BLaER1 treated with 17β-estradiol and CSF1 and Interleukin-3, amounts not matched to agents 10 nM and 100 nM (cell line): ENCODE data around the gene NHSL2.
"Not testable (repeated sequence)": the region's sequence is repeated elsewhere in the genome, so short reads cannot be mapped to it uniquely, and the experiment has no call there.

Experiments used
- H3K27ac ChIP-seq, 11 experiments: shearing (Covaris generic); formaldehyde crosslinking; 2 replicates each; pipeline ENCODE4 v1.8.1; 2022
- H3K27me3 ChIP-seq, 11 experiments: shearing (Covaris generic); formaldehyde crosslinking; 2 replicates each; pipeline ENCODE4 v1.8.1; 2022
- H3K36me3 ChIP-seq, 11 experiments: shearing (Covaris generic); formaldehyde crosslinking; 2 replicates each; pipeline ENCODE4 v1.8.1; 2022
- H3K4me1 ChIP-seq, 10 experiments: shearing (Covaris generic); formaldehyde crosslinking; 2 replicates each; pipeline ENCODE4 v1.8.1; 2022
- H3K4me2 ChIP-seq, 11 experiments: shearing (Covaris generic); formaldehyde crosslinking; 2 replicates each; pipeline ENCODE4 v1.8.1; 2022
- H3K4me3 ChIP-seq, 10 experiments: shearing (Covaris generic); formaldehyde crosslinking; 2 replicates each; pipeline ENCODE4 v1.8.1; 2022
- H3K9ac ChIP-seq, 11 experiments: shearing (Covaris generic); formaldehyde crosslinking; 2 replicates each; pipeline ENCODE4 v1.8.1; 2022
- H3K9me3 ChIP-seq, 11 experiments: shearing (Covaris generic); formaldehyde crosslinking; replicated peaks in 1 of 11; 2 replicates each; pipeline ENCODE4 v1.8.1; 2022
- H4K20me1 ChIP-seq, 11 experiments: shearing (Covaris generic); formaldehyde crosslinking; 2 replicates each; pipeline ENCODE4 v1.8.1; 2022
- Cebpa-rat ChIP-seq, 11 experiments: shearing (Covaris generic); IDR thresholded peaks; 2 replicates each; pipeline ENCODE4 v1.8.1; 2022

NHSL2 gene

GRCh38 chrX:72142794-72143608 is 232.4 kb downstream of the NHSL2 start:
- no peak overlapping the region for H3K9ac ChIP-seq
- peaks cover 0 to 39% (median 0%) of the 10 kb centered on the region in 11 experiments; a peak in 4 of 22 replicates for H4K20me1 ChIP-seq
- H3K4me3 ChIP-seq = no peak overlapping the region
- H3K4me2 ChIP-seq = peak overlapping the region in 7 of 11 experiments; percentile 6 to 46 (median 31); a peak in 7 of 22 replicates
- H3K9me3 ChIP-seq = no peaks in the 10 kb centered on the region; a peak in 1 of 22 replicates
- TF ChIP-seq Cebpa-rat (IDR thresholded peaks at IDR 0.05) = peak in 6 of 11 experiments; percentile 12 to 66 (median 48); a peak in 6 of 22 replicates
- peaks cover 30 to 94% (median 79%) of the 10 kb centered on the region in 11 experiments for H3K27me3 ChIP-seq
- H3K27ac ChIP-seq = no peak overlapping the region
- peaks cover 0 to 26% (median 0%) of the 10 kb centered on the region in 11 experiments; a peak in 10 of 22 replicates for H3K36me3 ChIP-seq
- peaks cover 0 to 29% (median 19%) of the 10 kb centered on the region in 10 experiments; a peak in 14 of 20 replicates for H3K4me1 ChIP-seq

- H3K4me3 ChIP-seq = no peak overlapping the region
- peaks cover 32 to 95% (median 82%) of the 10 kb centered on the region in 11 experiments for H3K27me3 ChIP-seq
- peaks cover 0 to 29% (median 19%) of the 10 kb centered on the region in 10 experiments; a peak in 14 of 20 replicates for H3K4me1 ChIP-seq
- H3K9ac ChIP-seq = no peak overlapping the region
- no peak for TF ChIP-seq Cebpa-rat (IDR thresholded peaks at IDR 0.05)
- H3K27ac ChIP-seq = no peak overlapping the region
- H3K4me2 ChIP-seq = no peak overlapping the region
- H3K36me3 ChIP-seq = peaks cover 0 to 20% (median 0%) of the 10 kb centered on the region in 11 experiments; a peak in 10 of 22 replicates
- peaks cover 0 to 34% (median 0%) of the 10 kb centered on the region in 11 experiments; a peak in 4 of 22 replicates for H4K20me1 ChIP-seq
- no peaks in the 10 kb centered on the region for H3K9me3 ChIP-seq
These were observed 232.9 kb downstream of the NHSL2 start for GRCh38 chrX:72143609-72143907.

DNA sequence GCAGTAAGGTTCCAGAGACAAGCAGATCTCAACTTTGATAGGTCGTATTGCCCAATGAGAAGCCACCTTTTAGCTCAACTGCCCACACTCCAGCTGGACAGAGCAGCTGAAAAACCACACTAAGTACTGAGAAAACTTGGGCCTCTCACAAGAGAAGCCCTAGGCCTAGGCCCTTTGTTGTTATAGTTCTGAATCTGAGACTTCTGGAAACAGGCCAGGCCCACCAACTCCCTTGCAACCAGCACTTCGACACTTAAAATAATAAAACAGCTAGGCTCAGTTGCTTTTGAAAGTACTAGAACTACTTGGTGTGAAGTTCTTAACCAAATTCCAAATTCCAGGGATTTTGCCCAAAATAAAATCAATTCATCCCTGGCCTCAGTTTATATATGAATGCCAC is 234.5 kb downstream of the NHSL2 start:
- no peak for TF ChIP-seq Cebpa-rat (IDR thresholded peaks at IDR 0.05)
- peaks cover 36 to 98% (median 93%) of the 10 kb centered on the region in 11 experiments for H3K27me3 ChIP-seq
- H3K4me2 ChIP-seq = no peak overlapping the region
- H3K27ac ChIP-seq = no peak overlapping the region
- H4K20me1 ChIP-seq = peaks cover 0 to 18% (median 0%) of the 10 kb centered on the region in 11 experiments; a peak in 4 of 22 replicates
- H3K4me3 ChIP-seq = no peak overlapping the region
- peaks cover 0 to 4% (median 0%) of the 10 kb centered on the region in 11 experiments; a peak in 4 of 22 replicates for H3K36me3 ChIP-seq
- no peak overlapping the region for H3K9ac ChIP-seq
- H3K9me3 ChIP-seq = no peaks in the 10 kb centered on the region
- H3K4me1 ChIP-seq = peaks cover 0 to 29% (median 17%) of the 10 kb centered on the region in 10 experiments; a peak in 14 of 20 replicates

DNA sequence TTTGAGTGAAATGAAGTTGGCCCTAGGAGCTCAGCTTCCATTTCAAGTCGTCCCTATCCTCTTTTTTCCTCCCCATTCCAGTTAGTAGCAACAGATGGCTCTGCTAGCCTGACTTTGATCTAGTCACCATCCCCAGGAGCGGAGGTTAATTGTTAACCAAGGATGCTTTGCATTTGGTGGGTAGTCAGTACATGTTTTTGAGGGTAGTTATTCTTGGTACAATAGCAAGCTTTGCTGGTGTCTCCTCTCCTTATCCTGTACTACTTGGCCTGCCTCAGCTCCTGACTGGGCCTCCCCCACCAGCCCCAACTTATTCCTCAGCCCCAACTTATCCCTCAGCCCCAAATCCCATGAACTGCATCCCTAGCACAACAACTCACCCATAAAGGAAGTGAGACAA is 235.9 kb downstream of the NHSL2 start:
- Histone ChIP-seq H3K4me1 (peaks cover 0 to 18% (median 11%) of the 10 kb centered on the region in 10 experiments; a peak in 10 of 20 replicates), H3K9ac (no peak overlapping the region), H3K4me2 (no peak overlapping the region), H3K36me3 (0 out of 22 replicates have a peak, but pooled peaks cover 0 to 3% (median 0%) of the 10 kb centered on the region in 11 experiments), H3K27me3 (peaks cover 41 to 98% (median 93%) of the 10 kb centered on the region in 11 experiments), H3K27ac (no peak overlapping the region), H4K20me1 (peaks cover 0 to 12% (median 0%) of the 10 kb centered on the region in 11 experiments; a peak in 3 of 22 replicates), H3K4me3 (no peak overlapping the region), H3K9me3 (no peaks in the 10 kb centered on the region)
- TF ChIP-seq Cebpa-rat (IDR thresholded peaks at IDR 0.05) = no peak

- Histone ChIP-seq H3K4me3 (no peak overlapping the region), H3K27ac (no peak overlapping the region), H3K36me3 (no peaks in the 10 kb centered on the region), H3K4me1 (no peaks in the 10 kb centered on the region), H3K27me3 (peaks cover 4 to 45% (median 23%) of the 10 kb centered on the region in 11 experiments; a peak in 15 of 22 replicates), H4K20me1 (no peaks in the 10 kb centered on the region), H3K9me3 (peaks cover 18 to 39% (median 30%) of the 10 kb centered on the region in 11 experiments), H3K9ac (no peak overlapping the region), H3K4me2 (no peak overlapping the region)
- no peak for TF ChIP-seq Cebpa-rat (IDR thresholded peaks at IDR 0.05)
These were observed 248.1 kb downstream of the NHSL2 start for GRCh38 chrX:72158773-72159172.

- no peak overlapping the region for H3K4me2 ChIP-seq
- H3K27me3 ChIP-seq = peaks cover 3 to 43% (median 20%) of the 10 kb centered on the region in 11 experiments; a peak in 15 of 22 replicates
- H3K4me1 ChIP-seq = no peaks in the 10 kb centered on the region
- no peak overlapping the region for H3K27ac ChIP-seq
- peaks cover 18 to 39% (median 30%) of the 10 kb centered on the region in 11 experiments for H3K9me3 ChIP-seq
- no peak overlapping the region for H3K9ac ChIP-seq
- no peak for TF ChIP-seq Cebpa-rat (IDR thresholded peaks at IDR 0.05)
- H3K36me3 ChIP-seq = no peaks in the 10 kb centered on the region
- H4K20me1 ChIP-seq = no peaks in the 10 kb centered on the region
- no peak overlapping the region for H3K4me3 ChIP-seq
These were observed 249.1 kb downstream of the NHSL2 start for GRCh38 chrX:72159769-72160168.

DNA sequence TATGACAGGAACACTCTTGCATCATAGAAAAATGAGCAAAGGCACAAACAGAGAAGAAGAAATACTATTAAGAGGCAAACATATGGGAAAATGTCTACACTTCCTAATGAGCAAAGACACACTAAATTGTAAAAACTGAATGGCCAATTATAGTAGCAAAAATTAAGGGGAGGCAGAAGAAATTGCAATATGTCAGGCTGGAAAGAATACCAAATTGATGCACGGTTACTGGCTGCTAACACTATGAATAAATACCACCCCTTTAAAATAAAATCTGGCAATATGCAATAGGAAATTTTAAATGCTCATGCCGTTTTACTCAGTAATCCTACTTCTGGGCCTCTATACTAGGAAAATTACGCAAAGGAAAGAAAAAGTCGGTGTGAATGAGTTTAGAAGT is 254.9 kb downstream of the NHSL2 start:
- no peak overlapping the region for H3K27ac ChIP-seq
- TF ChIP-seq Cebpa-rat (IDR thresholded peaks at IDR 0.05) = no peak
- H3K36me3 ChIP-seq = no peaks in the 10 kb centered on the region
- peaks cover 0 to 31% (median 18%) of the 10 kb centered on the region in 11 experiments; a peak in 15 of 22 replicates for H3K27me3 ChIP-seq
- no peak overlapping the region for H3K4me2 ChIP-seq
- H3K9me3 ChIP-seq = peaks cover 0 to 11% (median 0%) of the 10 kb centered on the region in 11 experiments; a peak in 1 of 22 replicates
- H3K4me3 ChIP-seq = no peak overlapping the region
- no peak overlapping the region for H3K9ac ChIP-seq
- no peaks in the 10 kb centered on the region for H3K4me1 ChIP-seq
- no peaks in the 10 kb centered on the region for H4K20me1 ChIP-seq

DNA sequence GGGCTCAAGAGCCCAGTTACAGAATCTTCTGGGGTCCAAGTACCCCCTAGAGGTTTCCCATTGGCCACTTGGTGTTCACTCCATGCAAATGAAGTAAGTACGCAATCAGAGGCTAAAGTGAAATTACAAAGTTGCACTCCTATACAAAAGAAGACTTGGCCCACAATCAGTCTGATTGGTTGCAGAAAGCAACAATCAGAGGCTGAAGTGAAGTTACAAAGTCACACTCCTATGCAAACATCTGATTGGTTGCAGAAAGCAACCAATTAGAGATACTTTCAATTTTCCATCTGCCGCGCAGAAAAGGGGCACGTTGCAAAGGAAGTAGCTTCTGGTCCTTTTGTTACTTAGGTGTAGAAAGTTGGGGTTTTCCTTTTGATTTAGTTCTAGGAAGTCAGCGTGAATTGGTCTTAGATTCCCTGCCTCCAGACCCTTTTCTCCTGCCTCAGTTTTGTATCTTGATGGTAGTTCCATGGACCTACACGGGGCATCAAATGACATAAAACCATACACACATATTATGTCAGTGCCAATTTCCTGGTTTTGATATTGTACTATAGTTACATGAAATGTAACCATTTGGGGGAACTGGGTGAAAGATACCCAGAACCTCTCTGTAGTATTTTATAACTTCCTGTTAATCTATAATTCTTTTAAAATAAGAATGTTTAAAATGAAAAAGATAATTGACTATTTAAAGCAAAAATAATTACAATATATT is 258.5 kb downstream of the NHSL2 start:
- Histone ChIP-seq H3K4me2 (no peak overlapping the region), H3K9ac (no peak overlapping the region)
- TF ChIP-seq Cebpa-rat (IDR thresholded peaks at IDR 0.05) = no peak

GRCh38 chrX:72176289-72176688 is 265.6 kb downstream of the NHSL2 start:
- H3K4me2 ChIP-seq, H4K20me1 ChIP-seq, H3K27me3 ChIP-seq, H3K9ac ChIP-seq, H3K36me3 ChIP-seq, H3K4me3 ChIP-seq, H3K27ac ChIP-seq: not testable (repeated sequence)
- Histone ChIP-seq H3K9me3 (peaks cover 5 to 14% (median 12%) of the 10 kb centered on the region in 11 experiments; a peak in 19 of 22 replicates), H3K4me1 (peaks cover 6 to 10% (median 8%) of the 10 kb centered on the region in 10 experiments; a peak in 18 of 20 replicates)

More for the DNA sequence above, 258.5 kb downstream of the NHSL2 start:
- Histone ChIP-seq H3K27ac (no peak overlapping the region), H4K20me1 (no peaks in the 10 kb centered on the region), H3K4me3 (no peak overlapping the region), H3K4me1 (no peaks in the 10 kb centered on the region), H3K9me3 (peaks cover 0 to 5% (median 0%) of the 10 kb centered on the region in 11 experiments; a peak in 1 of 22 replicates), H3K27me3 (peaks cover 0 to 20% (median 14%) of the 10 kb centered on the region in 11 experiments; a peak in 13 of 22 replicates), H3K36me3 (no peaks in the 10 kb centered on the region)
